GM21825 (cell line): ENCODE results near the gene LHFPL2.
A peak's percentile ranks its signal among the peaks of the same experiment; 100 is the strongest.

Experiments
- ATAC-seq: cut with Tn5 transposase; IDR thresholded peaks from one replicate; pipeline ENCODE4 v1.9.1; 2021; ENCODE audit warnings: mild to moderate bottlenecking, moderate library complexity; ENCODE audit not compliant: unreplicated experiment

The LHFPL2 gene

DNA sequence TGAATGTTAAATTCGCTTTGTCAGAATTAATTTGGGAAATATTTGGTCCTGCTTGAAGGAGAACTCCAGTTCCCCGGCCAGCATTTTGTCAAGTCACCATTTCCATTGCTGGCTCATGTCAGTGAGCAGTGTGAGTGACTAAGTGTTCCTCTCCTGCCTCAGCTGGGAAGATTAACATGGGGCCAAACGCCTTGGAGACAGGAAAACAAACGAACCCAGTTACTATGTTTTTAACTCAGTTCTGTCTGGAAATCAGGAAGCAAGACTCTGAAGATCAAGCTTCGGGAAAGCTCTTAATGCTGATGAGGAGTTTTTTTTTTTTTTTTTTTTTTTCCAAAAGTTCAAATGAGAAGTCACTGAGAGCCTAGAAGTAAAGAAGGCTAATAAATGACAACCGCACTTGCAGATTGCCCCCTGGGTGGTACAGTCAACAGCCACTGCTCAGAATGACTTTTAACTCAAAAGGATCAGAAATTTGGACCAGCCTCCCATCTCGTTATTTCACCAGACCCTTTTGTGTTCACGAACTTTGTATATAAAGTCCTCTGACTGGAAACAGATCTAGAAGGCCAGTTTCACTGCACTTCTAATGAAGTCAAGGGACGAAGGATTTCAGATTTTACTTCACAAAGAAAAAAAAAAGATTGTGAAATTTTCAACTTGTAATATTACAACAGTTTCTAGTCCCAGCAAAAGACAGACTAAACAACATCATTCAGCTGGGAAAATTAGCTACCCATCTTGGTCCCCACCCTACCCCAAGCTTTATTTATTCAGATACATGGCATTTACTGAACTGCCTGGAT, 121.3 kb downstream of the LHFPL2 start:
- no peak for ATAC-seq

DNA sequence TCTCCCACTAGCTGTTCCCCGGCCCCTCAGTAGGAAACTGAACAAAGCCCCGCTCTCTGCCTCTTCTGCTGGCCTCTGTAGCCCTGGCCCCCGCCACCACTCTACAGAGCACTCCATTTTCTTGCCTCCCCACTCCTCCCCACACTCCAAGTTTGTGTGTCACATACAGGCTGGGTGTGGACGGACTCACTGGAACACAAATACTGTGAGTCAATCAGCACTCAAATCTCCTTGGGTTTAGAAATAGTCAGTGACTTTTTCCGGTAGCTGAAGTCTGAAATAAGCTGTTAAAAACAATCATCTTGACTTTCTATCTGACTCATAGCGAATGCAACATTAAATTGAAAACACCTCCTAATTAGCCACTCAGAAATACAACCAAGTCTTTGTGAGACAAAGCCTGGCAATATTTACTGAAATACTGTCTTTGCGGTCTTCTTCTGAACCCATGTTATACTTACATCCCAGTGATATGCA, 122.5 kb downstream of the LHFPL2 start:
- ATAC-seq: no peak

DNA sequence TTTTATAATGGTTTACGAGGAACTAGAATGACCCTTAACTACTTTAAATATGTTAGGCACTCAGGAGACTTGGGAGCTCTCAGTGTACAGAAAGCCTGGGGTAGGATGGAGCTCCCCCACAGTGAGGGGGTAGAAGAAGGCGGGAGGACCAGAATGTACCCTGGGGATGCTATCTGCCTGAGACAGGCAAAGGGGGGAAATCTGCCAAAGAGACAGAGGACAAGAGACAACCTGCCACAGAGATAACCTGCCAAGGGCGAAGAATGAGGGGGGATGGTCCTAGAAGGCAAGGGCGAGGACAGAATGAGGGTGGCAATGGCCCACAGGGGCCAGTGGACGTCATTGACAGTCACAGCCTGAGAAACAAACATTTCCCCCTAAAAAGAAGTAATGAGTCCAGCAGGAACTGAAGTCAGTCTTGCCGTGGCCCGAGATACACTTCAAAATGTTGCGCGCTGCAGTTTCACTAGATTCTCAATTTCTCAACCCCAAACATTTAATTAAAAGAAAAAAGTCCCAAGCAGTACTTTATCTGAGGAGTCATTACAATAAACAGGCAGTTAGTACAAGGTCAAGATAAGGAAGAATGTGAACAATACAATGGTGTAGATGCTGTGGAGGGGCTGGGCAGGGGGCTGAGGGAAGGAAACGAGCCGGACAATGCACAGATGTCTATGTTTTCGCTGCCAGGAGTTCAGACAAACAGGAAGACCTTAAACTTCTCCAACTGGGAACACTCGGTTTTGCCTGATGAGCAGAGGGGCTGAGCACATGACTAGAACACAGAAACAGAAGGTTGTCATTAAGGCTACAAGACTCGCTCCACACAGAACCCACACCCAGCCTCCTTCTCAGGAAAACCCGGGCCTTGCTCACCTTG, 125.0 kb downstream of the LHFPL2 start:
- ATAC-seq: no peak

DNA sequence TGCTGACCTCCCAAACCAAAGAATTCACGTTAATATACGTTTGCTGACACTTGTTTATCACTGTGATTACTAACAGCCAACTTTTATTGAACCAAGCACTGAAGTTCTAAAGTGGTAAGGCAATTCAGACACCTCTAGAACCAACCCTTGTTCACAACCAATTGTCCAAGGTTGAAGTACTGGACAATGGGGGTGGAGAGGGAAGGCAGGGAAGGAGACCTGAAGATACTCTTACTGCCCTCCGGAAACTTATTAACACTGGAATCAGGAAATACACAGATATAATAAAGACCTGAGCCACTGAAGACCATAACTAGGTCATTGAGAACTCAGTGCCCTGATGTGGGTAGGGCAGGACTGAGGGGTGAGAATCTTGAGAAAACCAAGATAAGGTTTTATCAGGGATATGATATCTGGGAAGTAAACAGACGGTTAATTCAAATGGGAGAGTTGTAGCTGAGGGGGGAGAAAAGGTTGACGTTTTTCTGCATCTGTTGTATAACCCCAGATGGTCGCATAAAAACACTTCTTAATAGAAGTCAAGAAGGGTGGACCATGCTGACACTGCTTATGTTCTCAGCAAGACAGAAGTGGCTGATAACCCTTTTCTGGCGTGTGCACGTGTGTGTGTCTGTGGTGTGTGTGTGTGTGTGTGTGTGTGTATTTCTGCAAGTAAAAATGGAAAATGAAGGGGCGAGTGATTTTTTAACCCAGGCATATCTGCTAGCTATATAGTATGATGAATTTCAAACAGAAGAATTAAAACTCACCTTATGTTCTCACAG, 125.9 kb downstream of the LHFPL2 start:
- ATAC-seq: no peak

DNA sequence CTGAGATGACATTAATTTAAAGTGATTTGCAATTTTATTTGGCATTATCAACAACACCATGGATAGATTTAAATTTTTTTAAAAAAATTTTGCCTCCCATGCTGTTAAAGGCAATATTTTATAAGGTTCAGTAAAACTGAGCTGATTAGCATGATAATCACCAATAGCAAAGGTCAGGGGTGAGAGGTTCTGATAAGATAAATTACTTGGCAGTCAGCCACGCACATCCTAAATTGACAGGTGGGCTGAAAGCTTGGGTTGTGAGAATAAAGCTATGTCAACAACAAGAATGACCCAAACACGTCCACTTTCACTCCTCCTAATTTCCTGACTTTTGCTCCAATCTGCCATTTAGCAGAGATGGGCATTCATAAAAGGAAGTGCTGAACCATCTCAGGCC, 127.1 kb downstream of the LHFPL2 start:
- no peak for ATAC-seq

DNA sequence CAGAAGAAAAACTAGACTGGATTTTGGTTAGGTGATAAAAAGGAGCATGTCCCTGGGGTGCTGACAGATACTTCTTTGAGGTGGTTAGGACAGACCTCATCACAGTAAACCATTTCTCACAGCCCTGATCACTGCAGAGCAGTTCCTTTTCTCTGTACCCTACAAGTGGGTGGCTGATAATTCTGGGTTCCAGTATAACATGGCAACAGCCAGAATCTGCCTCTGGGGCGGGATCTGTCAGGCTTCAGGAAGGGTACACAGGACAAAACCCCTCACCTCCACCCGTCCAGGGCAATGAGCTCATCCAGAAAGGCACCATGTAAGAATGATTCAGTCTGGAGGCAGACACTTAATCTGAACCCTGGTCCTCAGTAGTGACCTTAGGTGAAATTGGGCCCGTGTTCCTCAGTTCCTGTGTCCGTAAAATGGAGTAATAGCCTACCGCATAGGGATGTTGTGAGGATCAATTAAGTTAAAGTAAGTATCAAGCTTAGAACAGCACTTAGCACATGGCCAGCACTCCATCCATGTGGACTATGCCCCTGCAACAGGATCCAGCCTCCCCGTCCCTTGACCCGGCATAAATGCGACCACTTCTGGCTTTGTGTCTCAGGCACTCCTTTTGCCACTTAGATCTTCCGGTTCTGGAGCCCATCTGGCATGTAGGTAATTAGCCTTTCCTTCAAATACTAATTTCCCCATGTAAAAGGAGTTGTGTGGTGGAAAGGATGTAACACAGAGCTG, 129.2 kb downstream of the LHFPL2 start:
- no peak for ATAC-seq

DNA sequence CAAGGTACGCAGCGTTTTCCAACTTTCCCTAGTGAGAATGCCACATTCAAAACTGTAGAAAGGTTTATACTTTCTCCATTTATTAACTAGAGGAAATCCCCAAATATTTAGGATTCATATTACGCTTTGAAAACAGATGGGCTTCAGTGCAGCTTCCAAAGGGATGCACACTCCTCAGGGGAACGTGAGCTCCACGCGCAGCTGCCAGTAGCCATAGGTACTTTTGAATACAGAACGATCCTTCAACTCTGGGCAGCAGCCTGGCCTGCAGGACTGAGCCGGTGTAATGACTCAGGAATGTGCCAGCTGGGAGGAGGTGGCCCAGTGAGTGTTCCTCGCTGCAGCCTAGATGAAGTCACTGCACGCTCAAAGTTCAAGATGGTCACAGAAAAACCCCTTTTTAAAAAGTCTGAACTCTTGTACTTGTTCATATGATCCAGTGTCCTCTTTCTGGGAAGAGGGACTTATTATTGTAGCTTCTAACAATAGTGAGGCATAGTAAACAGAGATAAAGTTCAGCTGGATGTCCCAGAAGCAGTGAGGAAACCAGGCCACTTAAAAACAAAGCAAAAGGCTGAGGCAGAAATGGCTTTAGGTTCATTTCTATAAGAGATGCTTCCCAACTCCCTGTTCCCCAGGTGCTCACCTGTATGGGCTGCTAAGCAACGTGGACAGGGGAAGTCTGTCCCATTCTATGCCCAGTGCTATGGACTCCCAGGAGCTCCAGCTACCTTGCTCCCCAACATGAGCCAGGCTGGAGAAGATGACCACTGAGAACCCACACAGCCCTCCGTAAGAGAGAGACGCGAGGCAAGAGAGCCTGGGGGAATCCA, 130.0 kb downstream of the LHFPL2 start:
- no peak for ATAC-seq

DNA sequence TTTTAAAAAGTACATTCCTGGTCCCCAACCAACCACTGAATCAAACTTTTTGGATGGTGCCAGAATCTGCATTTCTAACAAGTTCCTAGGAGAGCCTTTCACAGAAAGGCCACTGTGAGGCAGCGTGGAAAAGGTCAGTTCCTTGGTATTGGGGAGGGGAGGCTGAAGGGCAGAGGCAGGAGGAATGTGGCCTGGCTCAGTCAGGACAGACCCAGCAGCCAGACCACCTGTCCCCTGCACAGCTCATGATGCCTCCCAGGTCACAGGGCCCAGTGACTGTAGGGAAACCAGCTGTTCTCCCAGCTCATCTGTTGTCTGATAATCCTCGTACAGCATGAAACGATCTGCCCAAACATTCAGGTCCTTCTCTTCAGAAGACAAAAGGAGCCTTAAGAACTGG, 132.9 kb downstream of the LHFPL2 start:
- ATAC-seq: no peak

DNA sequence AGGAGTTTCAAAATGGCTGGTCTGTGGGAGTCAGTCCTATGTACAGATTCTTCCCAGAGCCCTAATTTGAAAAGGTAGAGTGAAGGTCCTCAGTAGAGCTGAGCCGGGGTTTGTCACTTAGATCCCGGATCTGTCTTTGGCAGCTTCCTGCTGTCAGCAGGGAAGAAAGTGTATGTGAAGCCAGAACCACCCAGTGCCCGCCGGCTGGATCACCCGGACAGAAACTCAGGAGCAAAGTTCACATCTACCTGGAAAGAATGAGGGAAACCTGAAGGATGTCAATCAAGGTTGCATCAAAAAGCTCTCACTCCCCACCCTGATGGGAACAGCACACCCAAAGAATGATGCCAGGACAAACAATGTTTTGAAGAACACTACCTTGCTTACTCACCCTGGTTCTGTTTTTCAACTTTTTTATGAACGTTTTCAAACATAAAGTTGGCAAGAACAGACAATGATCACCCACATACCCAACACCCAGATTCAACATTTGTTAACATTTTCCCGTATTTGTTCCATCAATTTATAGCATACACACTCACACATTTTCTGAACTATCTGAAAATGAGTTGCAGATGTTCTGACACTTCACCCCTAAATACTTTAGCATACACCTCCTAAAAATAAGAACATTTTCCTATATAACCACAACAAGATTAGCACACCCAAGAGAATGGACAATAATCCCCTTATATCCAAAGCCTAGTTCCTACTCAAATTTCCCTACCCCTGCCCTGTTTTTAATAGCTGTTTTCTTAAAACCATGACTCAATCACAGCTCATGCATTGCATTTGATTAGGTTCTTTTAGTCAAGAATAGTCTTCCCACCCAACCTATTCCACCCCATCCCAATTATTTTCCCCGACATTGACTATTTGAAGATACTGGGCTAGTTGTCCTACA, 133.9 kb downstream of the LHFPL2 start:
- no peak for ATAC-seq

DNA sequence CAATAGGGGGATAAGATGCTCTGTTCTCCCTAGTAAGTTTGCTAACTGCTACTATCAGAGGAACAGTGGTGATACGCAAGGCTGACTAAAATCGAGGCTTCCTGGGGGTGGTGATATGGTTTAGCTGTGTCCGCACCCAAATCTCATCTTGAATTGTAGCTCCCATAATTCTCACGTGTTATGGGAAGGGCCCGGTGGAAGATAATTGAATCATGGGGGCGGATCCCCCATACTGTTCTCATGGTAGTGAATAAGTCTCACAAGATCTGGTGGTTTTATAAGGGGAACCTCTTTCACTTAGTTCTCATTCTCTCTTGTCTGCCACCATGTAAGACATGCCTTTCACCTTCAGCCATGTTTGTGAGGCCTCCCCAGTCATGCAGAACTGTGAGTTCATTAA, 135.1 kb downstream of the LHFPL2 start:
- no peak for ATAC-seq

DNA sequence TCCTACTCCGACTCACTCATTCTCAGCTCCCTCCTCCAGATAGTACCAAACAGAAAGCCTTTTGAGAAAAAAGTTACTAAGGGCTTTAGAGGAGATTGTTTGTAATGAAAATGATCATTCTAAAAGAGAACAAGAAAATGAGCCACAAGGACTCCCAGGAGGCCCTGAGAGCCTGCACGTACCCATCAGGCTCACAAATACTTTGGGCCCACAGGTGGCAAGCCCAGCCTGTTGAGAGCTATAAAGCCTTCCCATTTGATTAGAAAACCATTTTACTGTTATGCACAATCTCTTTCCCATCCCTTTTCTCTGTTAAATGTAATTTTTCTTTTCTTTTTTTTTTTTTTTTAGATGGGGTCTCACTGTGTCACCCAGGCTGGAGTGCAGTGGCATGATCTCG, 136.1 kb downstream of the LHFPL2 start:
- ATAC-seq: no peak

DNA sequence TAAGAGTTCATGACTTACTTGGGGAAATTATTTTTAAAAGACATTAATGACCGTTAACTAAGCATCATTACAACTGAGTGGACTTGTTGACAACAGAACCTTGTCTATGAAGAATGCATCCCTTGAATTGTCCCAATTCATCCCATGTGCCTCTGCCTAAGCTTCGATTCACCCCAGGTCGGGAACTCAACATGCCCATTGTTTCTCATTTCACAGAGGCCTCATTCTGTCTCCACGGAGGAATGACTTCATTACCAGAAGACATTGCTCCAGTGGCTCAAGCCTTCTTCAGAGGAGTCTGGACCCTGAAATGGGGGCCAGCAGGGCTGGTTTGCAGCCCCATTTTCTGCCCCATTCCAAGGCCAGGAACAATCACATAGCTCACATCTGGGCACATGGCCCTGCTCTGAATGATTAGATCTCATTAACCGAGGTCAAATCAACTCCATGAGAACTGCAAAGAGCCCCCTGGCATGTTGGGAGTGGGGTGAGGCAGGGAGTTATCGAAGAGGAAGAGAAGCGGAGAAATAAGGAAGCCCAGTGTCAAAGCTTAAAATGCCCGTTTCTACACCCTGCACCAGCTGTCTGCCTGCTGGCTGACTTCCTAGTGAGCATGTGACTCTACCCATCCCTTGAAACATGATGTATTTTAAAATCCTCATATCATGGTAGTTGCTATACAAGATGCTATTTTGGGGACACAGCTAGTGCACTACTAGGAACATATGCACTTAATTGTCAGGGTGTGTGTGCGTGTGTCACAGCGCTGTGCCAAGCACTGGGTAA, 137.3 kb downstream of the LHFPL2 start:
- ATAC-seq: no peak

DNA sequence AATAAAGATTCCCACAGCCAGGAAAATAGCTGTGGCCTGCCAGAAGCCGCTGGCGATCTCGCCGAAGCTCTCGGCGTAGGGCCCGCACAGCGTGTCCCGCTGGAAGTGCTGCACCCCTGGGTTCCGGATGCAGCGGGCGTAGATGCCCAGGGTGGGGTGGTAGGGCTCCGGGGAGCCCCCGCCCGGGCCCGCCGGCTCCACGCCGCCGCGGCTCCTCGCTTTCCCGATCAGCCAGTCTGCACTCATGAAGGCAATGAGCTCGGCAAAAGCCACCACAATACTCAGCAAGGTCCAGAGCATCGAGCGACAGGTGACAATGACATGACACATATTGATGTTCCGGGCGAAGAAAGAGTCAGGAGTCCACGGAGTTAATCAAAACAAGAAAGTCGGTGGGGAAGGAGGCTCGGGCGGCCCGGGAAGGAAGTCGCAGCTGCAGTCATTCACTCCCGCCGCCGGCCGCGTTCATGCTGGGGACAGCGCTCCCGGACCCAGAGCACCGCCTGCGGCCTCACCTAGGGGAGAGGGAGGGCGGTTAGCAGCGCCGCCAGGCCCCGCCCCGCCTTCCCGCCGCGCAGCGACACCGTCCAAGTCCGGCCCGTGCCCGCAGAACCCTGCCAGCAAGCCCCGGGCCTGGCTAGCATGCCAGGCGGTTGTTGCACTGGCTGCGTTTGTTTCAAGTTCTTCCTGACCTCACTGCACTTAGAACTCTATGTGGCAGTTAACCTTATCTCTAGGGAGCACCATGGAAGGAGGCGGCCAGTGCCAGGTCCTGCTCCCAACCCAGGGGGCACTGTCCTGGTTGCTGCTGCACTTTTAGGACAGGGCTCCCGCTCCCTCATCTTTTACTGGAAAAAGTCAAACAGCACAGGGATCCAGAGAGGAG, 138.4 kb downstream of the LHFPL2 start:
- ATAC-seq: peak; percentile 75

DNA sequence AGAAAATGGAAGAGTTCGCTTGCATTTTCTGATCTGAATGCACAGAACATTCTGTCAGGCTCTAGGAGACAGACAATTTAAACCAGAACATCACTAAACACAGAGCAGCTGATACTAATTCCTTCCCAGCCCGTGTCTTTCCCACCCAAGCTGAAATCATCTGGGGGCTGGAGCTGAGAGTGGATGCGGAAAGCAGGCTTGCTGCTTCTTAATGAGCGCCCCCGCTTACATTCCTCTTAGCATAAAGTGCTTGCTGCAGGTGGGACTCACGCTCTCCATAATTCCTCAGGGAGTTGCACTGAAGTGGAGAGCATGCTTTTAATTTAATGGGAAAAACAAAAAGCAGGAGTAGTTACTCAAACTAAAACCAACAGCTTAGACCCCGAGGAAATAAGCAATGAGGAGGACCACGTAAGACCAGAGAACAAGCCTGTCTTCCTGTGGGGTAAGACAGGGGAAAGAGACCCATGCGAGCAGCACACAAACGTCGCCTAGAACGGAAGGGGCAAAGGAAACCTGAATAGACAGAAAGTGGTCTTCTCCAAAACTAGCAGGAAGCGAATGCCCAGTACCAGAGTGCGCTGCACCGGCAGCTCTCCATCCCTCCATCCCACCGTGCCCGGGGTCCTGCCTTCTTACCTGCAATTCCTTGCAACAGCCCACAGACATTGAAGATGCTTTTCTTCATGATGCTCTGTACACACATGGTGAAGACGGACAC, 139.3 kb downstream of the LHFPL2 start:
- no peak for ATAC-seq

DNA sequence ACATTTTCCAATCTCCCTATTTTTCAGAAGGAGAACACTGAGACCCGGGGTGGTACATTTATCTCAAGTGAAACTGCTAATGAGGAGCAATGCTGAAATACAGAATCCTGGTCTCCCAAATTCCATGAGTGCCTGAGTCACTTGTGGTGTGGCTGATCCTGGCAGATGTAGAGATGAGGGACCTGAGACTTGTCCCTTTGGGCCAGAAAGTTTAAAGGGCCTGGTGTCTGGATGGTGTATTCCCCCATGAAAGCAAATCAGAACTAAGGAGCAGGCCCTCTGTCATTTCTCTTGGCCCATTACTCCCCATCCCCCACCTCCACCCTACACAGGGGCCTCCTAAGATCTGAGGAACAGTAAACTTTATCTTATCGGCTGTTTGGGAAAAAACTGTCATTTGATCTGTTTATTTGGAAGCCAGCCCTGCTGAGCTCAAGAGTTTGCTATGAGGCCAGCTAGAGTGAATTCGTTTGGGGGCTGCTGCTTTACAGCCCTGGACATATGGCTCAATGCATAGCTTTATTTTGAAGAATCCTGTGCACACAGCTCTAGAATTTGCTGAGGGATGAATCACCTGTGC, 140.3 kb downstream of the LHFPL2 start:
- no peak for ATAC-seq

DNA sequence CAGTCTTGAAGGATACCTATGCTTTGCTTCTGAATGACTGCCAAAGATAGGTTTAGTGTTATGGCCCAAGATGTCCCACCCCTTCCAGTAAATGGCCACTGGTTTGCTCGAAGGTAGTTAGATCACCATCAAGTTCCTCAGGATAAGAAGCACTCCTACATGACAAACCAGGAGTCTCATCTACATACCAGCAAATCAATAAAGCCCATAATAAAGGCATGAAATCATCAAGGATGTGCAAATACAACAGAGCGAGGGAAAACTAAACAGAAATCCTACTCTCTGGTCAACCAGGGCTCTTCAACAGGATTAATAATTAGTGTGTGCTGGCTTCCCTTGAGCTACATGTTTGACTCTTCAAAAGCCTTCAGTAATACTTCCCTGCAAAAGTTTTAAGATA, 141.0 kb downstream of the LHFPL2 start:
- ATAC-seq: no peak
